B cell (primary cell): ENCODE measurements around the gene MNX1. TPM values are rescaled to one million over a fixed set of nuclear protein-coding genes. Genes with fewer than 3 reads are reported as not detected.

Experiments
- ATAC-seq: fragments of 200-7000 bp; cut with Tn5 transposase; one replicate; pipeline ENCODE4 v1.10.0; 2021; ENCODE audit warnings: low read depth, mild to moderate bottlenecking, moderate number of reproducible peaks, moderate library complexity
- CTCF ChIA-PET: fragments of 350-600 bp; sonication (Branson Sonifier 250); formaldehyde crosslinking; loops from one replicate; lab custom pipeline; 2021; ENCODE audit warnings: antibody characterized with exemption, inconsistent platforms; lab: Charles Lee
- POLR2A ChIA-PET: fragments of 350-600 bp; sonication (Branson Sonifier 250); formaldehyde crosslinking; loops from one replicate; lab custom pipeline; 2021; ENCODE audit warnings: antibody characterized with exemption; lab: Charles Lee
- DNase-seq: peaks from one replicate; pipeline ENCODE4 v3.0.0; 2013
- H2AFZ ChIP-seq: 2 replicates; pipeline ENCODE4 v1.6.1; 2012; ENCODE audit warnings: mild to moderate bottlenecking, low read depth, low read length; ENCODE audit not compliant: insufficient read depth, poor library complexity, severe bottlenecking
- H3K27ac ChIP-seq, 2 donors: 1 replicate in 1 of 2; 2 replicates in 1 of 2; pipeline ENCODE4 v1.5.1; 2012 to 2013; ENCODE audit warnings: low read length in 2 of 2, mild to moderate bottlenecking in 2 of 2, moderate library complexity in 1 of 2
- H3K27me3 ChIP-seq, 4 experiments: fragments of 200-600 bp in 1 of 4; sonication (generic) in 1 of 4; replicated peaks in 1 of 4; 1 replicate in 2 of 4; 2 replicates in 2 of 4; pipeline versions ENCODE4 v1.6.1 to v1.7.0; 2013 to 2016; ENCODE audit warnings: low read length in 3 of 4, mild to moderate bottlenecking in 2 of 4, mixed read lengths in 1 of 4, moderate library complexity in 1 of 4; ENCODE audit not compliant: insufficient read depth in 4 of 4, control insufficient read depth in 3 of 4; ENCODE audit errors: control extremely low read depth in 1 of 4
- H3K36me3 ChIP-seq, 2 experiments: replicated peaks in 1 of 2; 1 replicate in 1 of 2; 2 replicates in 1 of 2; pipeline versions ENCODE4 v1.6.1 to v1.7.1; 2013; ENCODE audit warnings: low read length in 1 of 2; ENCODE audit not compliant: insufficient read depth in 2 of 2, control insufficient read depth in 1 of 2; ENCODE audit errors: control extremely low read depth in 1 of 2, extremely low read depth in 1 of 2
- H3K4me1 ChIP-seq, 2 donors: fragments of 200-600 bp in 1 of 2; sonication (generic) in 1 of 2; 1 replicate in 1 of 2; 2 replicates in 1 of 2; pipeline versions ENCODE4 v1.5.1 to v1.6.1; 2013 to 2017; ENCODE audit warnings: low read length in 2 of 2; ENCODE audit not compliant: control insufficient read depth in 2 of 2, insufficient read depth in 2 of 2
- H3K4me2 ChIP-seq: replicated peaks from 2 replicates; pipeline ENCODE3; 2012; ENCODE audit warnings: mild to moderate bottlenecking, low read depth, low read length; ENCODE audit not compliant: poor library complexity, severe bottlenecking
- H3K4me3 ChIP-seq, 5 experiments: fragments of 200-600 bp in 1 of 5; sonication (generic) in 1 of 5; 1 replicate in 3 of 5; 2 replicates in 2 of 5; pipeline versions ENCODE4 v1.5.1 to v1.7.0; 2011 to 2016; ENCODE audit warnings: low read length in 4 of 5, mild to moderate bottlenecking in 4 of 5, low read depth in 2 of 5, control low read depth in 1 of 5, moderate library complexity in 1 of 5; ENCODE audit not compliant: insufficient read depth in 1 of 5; ENCODE audit errors: control extremely low read depth in 1 of 5, extremely low read depth in 1 of 5
- H3K79me2 ChIP-seq: fragments of 200-600 bp; sonication (generic); one replicate; pipeline ENCODE4 v1.6.0; 2016; ENCODE audit warnings: low read length; ENCODE audit not compliant: control insufficient read depth, insufficient read depth
- H3K9ac ChIP-seq: fragments of 200-600 bp; sonication (generic); 2 replicates; pipeline ENCODE4 v1.6.1; 2017; ENCODE audit warnings: mild to moderate bottlenecking, low read length, moderate library complexity
- H3K9me3 ChIP-seq, 3 donors: one replicate each; pipeline versions ENCODE4 v1.6.1 to v1.7.1; 2013; ENCODE audit warnings: low read length in 2 of 3; ENCODE audit not compliant: control insufficient read depth in 2 of 3, insufficient read depth in 1 of 3; ENCODE audit errors: control extremely low read depth in 1 of 3
- H4K20me1 ChIP-seq: 2 replicates; pipeline ENCODE4 v1.6.0; 2012; ENCODE audit warnings: mild to moderate bottlenecking, low read length; ENCODE audit not compliant: insufficient read depth, control insufficient read depth, poor library complexity, severe bottlenecking
- H3K27ac Mint-ChIP-seq: one replicate; pipeline ENCODE4 v1.8.0; 2021; ENCODE audit warnings: mixed read lengths
- H3K27me3 Mint-ChIP-seq: one replicate; pipeline ENCODE4 v1.8.0; 2021; ENCODE audit warnings: mixed read lengths
- H3K4me1 Mint-ChIP-seq: one replicate; pipeline ENCODE4 v1.8.0; 2021; ENCODE audit warnings: mixed read lengths
- H3K4me3 Mint-ChIP-seq: one replicate; pipeline ENCODE4 v1.8.0; 2021; ENCODE audit warnings: mixed read lengths
- H3K9me3 Mint-ChIP-seq: one replicate; pipeline ENCODE4 v1.8.0; 2022; ENCODE audit warnings: mixed read lengths; ENCODE audit not compliant: insufficient read depth
- EZH2 ChIP-seq: IDR thresholded peaks from 2 replicates; pipeline ENCODE4 v1.6.1; 2012; ENCODE audit warnings: borderline replicate concordance, low read depth, mild to moderate bottlenecking, moderate library complexity, low read length; ENCODE audit not compliant: insufficient read depth, poor library complexity, severe bottlenecking
- WGBS: methylation state at CpG from one replicate; pipeline ENCODE4 v1.1.5; 2013; ENCODE audit warnings: missing lambda C conversion rate; ENCODE audit not compliant: insufficient coverage; 5-methylcytosine and 5-hydroxymethylcytosine counted together
- intact Hi-C: fragments of 100-400 bp; cut with micrococcal nuclease; formaldehyde crosslinking; loops from one replicate; pipeline ENCODE4 v1.10.0; 2022
- polyA plus RNA-seq: library from polyadenylated mRNA; depleted of rRNA; stranded (reverse); fragments of >200 nt; gene quantifications from 2 replicates; pipeline ENCODE4 v1.2.3, GENCODE V29; 2012
- total RNA-seq, 2 donors: library from RNA; stranded (reverse); fragments of 120-200 nt in 1 of 2; gene quantifications; 1 replicate in 1 of 2; 2 replicates in 1 of 2; pipeline versions ENCODE4 v1.2.3 to v1.2.4, GENCODE V29; 2013 to 2022
- TF ChIP-seq, protein P1 (sequence below): fragments of 200-600 bp; IDR thresholded peaks from one replicate; pipeline ENCODE4 v1.8.0; 2022; ENCODE audit warnings: antibody characterized with exemption, mild to moderate bottlenecking

Gene MNX1
- total and polyA plus RNA-seq, 2 donors (not counting 1 experiment from before 2014, with no cell fraction given) = not detected

- no peak overlapping the region for H3K4me2 ChIP-seq
- H3K36me3 ChIP-seq = no peaks in the 10 kb centered on the region
- intact Hi-C loops = no loop called here
- WGBS = 17% methylated on average over 13 of the region's 18 CpGs
- POLR2A ChIA-PET = no interaction called here
- peaks cover 35 to 45% of the 10 kb centered on the region in 2 donors for H3K4me1 ChIP-seq
- no peaks in the 10 kb centered on the region for H3K79me2 ChIP-seq
- no peak overlapping the region for H3K27ac ChIP-seq
- CTCF ChIA-PET = no interaction called here
- TF ChIP-seq, protein P1, sequence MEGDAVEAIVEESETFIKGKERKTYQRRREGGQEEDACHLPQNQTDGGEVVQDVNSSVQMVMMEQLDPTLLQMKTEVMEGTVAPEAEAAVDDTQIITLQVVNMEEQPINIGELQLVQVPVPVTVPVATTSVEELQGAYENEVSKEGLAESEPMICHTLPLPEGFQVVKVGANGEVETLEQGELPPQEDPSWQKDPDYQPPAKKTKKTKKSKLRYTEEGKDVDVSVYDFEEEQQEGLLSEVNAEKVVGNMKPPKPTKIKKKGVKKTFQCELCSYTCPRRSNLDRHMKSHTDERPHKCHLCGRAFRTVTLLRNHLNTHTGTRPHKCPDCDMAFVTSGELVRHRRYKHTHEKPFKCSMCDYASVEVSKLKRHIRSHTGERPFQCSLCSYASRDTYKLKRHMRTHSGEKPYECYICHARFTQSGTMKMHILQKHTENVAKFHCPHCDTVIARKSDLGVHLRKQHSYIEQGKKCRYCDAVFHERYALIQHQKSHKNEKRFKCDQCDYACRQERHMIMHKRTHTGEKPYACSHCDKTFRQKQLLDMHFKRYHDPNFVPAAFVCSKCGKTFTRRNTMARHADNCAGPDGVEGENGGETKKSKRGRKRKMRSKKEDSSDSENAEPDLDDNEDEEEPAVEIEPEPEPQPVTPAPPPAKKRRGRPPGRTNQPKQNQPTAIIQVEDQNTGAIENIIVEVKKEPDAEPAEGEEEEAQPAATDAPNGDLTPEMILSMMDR = no peak
- no peak for TF ChIP-seq EZH2
- H3K27me3 ChIP-seq = peaks cover 0 to 85% (median 53%) of the 10 kb centered on the region in 4 experiments
- H3K4me3 ChIP-seq = no peak overlapping the region
- no peak overlapping the region for H3K9ac ChIP-seq
- no peak overlapping the region for H2AFZ ChIP-seq
- Mint-ChIP-seq H3K27ac (no peak overlapping the region), H3K9me3 (no peaks in the 10 kb centered on the region), H3K4me3 (no peak overlapping the region), H3K4me1 (peaks cover 26% of the 10 kb centered on the region), H3K27me3 (peaks cover 43% of the 10 kb centered on the region)
- DNase-seq = no peak
- no peak for ATAC-seq
- no peaks in the 10 kb centered on the region for H4K20me1 ChIP-seq
- peaks cover 0 to 45% (median 0%) of the 10 kb centered on the region in 3 donors for H3K9me3 ChIP-seq
Observed at GRCh38 chr7:157007470-157008066, 2.9 kb downstream of the MNX1 start.

- intact Hi-C loops = no loop called here
- peaks cover 0 to 52% (median 0%) of the 10 kb centered on the region in 3 donors for H3K9me3 ChIP-seq
- H3K9me3 Mint-ChIP-seq = no peaks in the 10 kb centered on the region
- no peak overlapping the region for H3K4me3 ChIP-seq
- no peak overlapping the region for H3K27ac ChIP-seq
- no peak for ATAC-seq
- H2AFZ ChIP-seq = no peak overlapping the region
- TF ChIP-seq, protein P1 = no peak
- TF ChIP-seq EZH2 = no peak
- CTCF ChIA-PET = no interaction called here
- peaks cover 44% of the 10 kb centered on the region for H3K27me3 Mint-ChIP-seq
- no peak overlapping the region for H3K27ac Mint-ChIP-seq
- no peaks in the 10 kb centered on the region for H3K36me3 ChIP-seq
- DNase-seq = no peak
- H3K4me1 ChIP-seq = peaks cover 37 to 48% of the 10 kb centered on the region in 2 donors
- no peaks in the 10 kb centered on the region for H4K20me1 ChIP-seq
- no peaks in the 10 kb centered on the region for H3K79me2 ChIP-seq
- no peak overlapping the region for H3K4me3 Mint-ChIP-seq
- POLR2A ChIA-PET = no interaction called here
- no peak overlapping the region for H3K4me2 ChIP-seq
- WGBS = 0% methylated on average over 2 of the region's 7 CpGs
- peaks cover 0 to 85% (median 56%) of the 10 kb centered on the region in 4 experiments for H3K27me3 ChIP-seq
- H3K4me1 Mint-ChIP-seq = peaks cover 25% of the 10 kb centered on the region
- no peak overlapping the region for H3K9ac ChIP-seq
Observed at GRCh38 chr7:157006829-157007469, 3.5 kb downstream of the MNX1 start.
